GM19328 (cell line): ENCODE measurements around the gene TCERG1L.

Source experiments
- ATAC-seq: cut with Tn5 transposase; IDR thresholded peaks from one replicate; pipeline ENCODE4 v1.9.1; 2021; ENCODE audit warnings: mild to moderate bottlenecking, moderate library complexity; ENCODE audit not compliant: unreplicated experiment

TCERG1L gene

DNA sequence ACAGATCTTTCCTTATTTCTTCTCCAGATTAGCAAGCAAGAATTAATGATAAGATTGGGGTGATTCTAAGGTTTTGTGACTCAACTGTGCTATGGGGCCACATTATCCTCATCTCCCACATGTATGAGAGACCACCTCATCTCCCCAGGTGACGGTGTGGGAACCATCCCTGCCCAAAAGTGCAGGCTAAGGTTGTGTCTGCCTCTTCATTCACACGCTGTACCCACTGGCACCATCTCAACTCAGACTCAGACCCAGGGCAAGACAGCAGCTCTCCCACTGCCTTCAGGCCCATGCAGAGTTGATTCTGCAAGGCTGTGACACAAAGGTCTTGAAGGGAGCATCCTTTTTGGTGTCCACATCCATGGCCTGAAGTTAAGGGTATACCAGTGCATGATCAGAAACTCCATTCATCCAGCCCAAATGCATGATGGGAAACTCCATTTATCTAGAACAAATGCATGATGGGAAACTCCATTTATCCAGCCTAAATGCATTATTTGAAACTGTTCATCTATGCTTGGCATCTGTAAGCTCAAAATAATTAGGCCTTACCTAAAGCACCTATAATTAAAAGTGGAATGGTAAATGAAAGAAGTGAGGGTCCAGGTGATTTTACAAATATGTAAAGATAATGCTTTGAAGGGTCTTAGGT is 99.4 kb downstream of the TCERG1L start:
- ATAC-seq = no peak

DNA sequence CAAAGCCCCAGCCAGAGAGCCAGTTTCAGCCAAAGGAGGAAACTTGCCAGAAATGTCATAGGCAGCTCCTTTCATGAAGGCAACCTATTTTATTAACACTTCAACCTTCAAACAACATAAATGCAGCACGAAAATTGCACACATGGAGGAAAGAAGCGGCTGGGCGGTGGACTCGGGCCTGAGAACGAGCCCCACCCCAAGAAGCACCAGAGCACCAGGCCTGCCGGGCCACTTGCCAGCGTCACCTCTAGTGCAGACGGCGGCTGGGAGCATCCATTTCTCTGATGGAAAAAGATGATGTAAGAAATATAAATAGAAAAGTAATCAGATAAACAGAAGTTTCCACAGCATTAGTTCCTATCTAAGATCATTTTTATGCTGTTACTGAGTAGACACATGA is 100.0 kb downstream of the TCERG1L start:
- ATAC-seq = no peak

DNA sequence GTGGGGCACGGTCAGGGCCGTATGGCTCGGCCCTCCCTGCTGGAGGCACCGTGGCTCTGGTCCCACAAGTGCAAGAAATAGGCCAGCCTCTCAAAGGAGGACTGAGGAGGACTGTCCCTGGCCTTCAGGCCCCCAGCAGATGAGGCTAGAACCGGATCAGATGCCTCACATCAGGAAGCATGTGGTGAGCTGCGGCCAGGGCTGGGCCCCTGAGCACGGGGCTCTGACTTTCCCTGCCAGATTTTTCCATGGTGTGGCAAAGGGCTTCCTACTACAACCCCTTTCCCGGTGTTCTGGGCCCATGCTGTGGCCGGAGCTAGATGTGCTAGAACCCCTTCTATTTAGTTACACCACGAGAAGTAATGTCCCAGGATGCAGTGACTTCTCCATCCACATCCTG is 100.4 kb downstream of the TCERG1L start:
- no peak for ATAC-seq

DNA sequence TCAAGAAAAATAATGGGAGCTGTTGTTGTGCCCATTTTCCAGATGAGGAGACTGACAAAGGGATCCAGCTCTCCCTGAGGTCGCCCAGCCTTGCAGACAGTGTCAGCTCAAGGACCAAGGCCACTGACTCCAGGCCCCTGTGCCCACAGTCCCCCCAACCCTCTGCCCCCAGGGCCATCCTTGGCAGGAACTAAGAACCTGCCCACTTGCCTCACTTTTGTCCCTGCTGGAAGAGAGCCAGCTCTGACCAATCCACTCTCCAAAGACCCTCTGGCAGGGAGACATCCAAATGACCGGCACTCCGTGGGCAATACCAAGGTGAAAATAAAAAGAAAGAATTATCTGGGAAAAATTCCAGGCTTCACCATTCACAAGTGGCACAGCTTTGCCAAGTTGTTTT is 101.3 kb downstream of the TCERG1L start:
- ATAC-seq = no peak

DNA sequence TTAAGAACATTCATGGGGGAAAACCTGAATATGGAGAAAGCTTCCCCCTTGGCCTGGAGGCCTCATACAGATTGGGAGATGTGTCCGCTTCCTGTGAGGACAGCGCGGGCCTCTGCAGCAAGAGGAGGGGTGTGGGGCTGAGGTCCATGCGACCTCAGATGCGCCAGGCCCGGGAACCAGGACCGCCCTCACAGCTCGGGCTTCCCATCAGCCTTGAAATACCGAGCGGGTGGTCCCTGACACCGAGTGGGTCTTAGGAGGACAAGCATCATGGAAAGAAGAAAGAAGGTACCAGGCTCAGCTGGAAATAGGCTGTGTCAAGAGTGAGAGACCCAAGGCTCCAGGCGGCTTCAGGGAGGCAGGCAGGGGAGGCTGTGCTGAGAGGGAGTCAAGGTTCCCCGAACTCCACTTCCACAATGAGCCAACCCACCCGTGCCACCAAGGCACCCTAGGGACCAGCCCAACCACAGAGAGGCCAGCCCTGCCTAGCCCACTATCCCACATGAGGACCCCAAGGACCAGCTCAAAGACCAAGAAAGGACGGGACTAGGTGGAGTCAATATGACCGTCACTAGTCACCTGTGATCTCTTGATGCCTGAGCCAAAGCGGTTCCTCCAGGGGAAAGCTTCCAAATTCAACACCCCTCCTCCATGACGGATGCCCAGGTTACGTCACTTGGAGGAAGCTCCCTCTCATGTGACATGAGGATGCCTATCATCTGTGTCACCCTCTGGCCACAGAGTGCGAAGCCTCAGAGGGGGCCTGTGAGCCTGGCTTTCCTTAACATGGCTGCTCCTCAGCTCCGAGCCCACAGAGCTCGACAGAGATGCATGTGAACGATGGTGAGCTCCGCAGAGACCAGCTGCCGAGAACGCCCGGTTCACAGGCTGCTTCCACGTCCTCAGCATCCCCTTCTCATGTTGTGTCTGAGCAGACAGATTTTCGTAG is 103.7 kb downstream of the TCERG1L start:
- no peak for ATAC-seq

DNA sequence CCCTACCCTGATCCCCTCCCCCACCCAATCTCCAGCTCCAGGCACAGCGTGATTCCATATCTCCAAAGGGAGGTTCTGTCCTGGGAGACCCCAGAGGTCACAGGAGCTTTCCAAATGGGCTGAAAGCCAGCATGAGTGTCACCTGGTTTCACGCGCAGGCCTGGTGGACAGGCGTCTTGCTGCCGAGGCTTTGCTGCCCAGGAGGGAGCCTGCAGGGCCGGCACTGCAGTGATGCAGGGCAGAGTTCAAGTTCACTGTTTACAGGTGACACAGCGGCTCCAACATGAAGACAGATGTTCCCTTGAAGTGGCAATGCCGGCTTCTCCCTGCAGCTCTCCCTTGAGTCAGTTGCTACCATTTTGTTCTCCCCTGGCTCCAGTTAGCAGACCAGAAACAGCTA is 104.3 kb downstream of the TCERG1L start:
- ATAC-seq = no peak

DNA sequence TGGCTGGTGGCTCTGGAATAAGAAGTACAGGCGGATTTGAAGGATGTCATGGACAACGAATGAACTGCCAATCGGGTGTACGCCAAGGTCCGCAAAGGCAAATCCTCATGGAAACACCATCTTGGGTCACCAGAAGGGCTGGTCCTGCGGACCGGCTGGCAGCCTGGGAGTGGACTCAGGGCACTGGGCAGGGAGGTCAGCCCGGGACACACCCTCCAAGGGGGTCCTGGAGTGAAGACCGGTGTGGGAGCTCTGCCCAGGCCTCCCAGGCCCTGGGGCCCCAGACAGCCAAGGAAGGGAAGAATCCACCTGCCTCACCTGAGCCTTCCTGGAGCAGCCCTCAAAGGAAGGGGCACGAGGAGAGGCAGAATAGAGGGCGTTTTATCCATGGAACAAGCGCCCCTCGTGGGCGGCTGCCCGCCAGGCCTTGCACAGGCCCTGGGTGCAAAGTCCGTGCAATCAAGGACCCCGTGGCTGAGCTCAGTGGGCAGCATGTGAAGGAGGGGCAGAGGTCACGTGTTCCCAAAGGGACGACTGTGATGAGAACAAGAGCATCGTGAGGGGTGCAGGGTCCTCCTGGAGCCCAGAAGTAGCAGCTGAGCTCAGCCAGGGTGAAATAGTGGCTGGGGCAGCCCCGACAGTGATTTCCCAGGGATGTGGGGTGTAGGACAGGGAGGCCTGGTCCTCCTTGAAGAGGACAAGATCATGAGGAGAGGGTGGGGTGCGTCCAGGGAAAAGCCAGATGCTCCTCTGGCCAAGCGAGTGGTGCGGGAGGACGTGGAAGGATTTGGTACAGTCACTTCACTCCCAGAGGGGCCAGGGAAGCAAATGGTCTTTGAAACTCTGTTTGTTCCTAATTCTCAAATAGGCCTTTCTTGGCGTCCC is 105.2 kb downstream of the TCERG1L start:
- no peak for ATAC-seq

DNA sequence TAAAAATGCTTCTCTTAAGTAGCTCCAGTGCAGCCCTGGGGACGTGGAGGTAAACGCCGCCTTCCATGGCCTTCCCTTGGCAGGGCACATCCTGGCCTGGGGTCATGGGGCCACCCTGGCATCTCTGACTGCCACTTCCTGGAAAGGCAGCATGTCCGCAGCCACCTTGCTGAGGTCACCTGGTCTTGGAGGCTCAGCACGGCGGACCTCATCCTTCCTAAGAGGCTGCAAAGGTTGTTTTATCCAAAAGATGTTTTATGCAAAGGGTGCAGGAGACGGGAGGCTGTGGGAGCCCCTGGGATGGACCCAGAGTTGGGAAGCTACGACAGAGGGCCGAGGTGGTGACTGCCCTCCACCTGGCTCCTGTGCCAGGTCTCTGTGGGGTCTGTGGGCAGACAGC is 106.0 kb downstream of the TCERG1L start:
- no peak for ATAC-seq

DNA sequence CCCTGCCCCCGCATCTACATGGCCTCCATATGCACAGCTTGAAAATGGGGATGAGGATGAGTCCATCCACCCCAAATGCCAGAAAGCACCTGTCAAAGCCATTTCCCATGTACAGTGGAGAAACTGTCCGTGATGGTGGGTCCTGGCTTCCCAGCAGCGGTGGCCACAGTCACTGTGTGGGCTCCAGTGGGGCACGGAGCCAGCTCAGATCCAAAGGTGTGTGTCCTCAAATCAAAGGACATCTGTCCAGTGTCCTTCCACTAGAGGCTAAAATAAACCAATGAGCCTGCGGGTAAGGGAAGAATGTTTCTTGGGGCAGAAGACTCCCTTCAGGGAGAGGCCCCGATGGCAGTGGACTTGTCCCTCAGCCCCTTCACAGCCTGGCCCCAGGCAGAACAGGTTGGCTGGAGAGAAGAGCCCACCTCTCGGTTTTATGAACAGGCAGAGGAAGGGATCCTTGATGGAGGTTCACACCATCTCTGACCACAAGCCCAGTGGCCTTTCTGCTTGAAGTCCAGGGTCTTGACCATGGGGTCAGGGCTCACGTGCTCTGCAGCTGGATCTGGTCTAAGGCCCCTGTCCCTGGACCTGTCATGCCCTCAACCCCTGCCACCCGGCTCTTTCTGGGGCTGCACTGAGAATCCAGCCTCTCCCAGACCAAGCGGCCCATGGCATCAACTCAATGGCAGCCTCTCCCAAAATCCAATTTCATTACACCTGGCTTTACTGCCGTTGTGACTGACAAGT is 106.9 kb downstream of the TCERG1L start:
- no peak for ATAC-seq

DNA sequence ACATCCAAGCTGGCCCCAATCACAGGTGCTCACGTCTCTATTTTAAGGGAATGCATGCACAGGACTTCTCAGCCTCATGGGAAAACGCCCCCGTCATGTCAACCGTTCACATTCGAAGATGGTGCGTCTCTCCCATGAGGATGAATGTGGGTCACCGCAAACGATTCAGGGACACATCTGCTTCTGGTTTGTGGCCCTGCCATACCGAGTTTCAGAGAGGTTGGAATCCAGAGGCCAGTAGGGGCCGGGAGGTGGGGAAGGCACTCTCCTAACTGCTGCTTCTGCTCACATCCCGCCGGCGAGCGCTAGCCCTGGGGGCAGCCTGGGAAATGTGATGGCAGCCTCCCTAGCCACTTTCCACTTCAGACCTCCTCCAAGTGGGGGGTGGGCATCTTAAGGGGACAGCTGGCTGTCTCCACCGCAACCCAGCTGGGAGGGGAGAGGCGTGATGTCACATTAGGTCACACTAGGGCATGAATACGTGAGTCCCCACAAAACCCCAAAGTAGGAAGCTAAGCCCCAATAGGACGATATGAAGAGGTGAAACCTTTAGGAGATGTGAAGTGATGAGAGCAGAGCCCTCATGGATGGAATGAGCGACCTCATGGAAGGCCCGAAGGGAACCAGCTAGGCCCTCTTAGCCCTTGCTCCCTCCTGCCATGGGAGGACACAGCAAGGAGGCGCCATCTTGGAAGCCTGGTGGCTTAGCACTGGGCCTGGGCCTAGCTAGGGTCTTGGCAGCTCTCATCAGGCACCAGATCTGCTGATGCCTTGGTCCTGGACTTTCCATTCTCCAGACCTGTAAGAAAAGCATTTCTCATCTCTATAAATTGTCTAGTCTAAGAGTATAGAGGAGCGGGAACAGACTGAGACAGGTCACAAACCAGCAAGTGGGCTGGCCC is 107.8 kb downstream of the TCERG1L start:
- no peak for ATAC-seq

DNA sequence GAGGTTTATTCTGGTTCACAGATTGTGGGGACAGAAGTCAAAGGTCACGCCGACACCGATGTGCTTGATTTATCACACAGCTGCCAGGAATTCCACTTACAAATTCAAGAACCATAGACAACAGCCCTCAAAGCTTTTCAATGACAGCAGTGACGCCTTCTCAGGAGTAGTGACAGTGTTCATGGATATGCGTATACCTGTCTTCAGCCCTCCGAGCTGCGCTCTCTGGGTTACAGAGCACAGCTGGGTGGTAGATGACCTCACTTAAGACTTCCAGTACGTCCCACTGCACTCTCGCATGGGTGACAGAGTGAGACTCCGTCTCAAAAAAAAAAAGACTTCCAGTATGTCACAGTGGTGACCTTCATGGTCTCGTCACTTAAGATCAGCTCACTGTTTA is 108.5 kb downstream of the TCERG1L start:
- no peak for ATAC-seq

DNA sequence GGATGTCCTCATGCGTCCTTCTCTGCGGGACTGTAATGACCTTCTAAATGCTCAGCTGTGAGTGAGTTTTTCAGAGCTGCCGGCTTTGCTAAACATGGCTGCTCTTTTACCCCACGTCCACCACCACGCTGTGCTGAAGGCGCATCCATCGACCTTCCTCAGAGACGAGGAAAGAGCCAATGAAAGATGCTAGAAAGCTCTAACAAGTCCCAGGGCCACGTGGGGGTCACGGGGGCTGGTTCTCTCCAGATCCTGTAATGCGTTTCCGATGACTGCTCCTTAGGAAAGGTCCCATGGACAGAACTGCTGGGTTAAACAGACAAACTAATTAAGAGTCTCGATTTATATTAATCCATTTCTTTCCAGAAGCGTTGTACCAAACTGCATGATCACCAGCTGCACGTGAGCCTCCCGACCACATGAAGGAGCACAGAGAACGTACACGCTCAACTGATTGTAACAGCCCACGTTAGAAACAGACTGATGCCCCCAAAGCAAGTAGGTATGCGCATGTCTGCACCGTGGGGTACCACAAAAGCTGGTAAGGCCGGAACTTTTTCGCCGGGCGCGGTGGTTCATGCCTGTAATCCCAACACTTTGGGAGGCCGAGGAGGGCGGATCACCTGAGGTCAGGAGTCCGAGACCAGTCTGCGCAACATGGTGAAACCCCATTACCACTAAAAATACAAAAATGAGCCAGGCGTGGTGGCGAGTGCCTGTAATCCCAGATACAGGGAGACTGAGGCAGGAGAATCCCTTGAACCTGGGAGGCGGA is 109.6 kb downstream of the TCERG1L start:
- no peak for ATAC-seq

DNA sequence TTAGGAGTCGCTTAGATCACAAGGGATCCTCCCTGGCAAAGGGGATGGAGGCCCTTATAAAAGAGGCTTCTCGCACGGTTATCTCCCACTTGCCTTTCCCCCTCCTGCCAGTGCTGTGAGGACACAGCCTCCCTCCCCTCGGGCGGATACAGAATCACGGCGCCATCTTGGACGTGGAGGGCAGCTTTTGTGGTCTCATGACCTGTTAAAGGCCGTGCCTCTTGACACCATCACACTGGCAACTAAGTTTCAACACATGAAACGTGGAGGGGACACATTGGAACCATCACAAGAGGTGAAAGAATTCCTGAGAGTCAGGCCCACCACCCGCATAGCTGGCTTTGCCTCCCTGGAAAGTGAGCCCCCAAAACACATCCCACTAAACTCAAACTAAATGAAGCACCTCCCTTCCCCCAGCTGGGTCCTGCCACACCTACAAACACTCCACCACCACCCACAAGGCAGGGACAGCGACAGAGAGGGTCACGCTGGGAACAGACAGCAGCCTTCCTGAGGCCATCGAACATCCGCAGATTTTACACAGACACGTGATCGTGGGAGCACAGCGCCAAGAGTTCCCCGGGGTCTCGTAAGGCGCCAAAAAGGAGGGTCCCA is 110.6 kb downstream of the TCERG1L start:
- no peak for ATAC-seq

DNA sequence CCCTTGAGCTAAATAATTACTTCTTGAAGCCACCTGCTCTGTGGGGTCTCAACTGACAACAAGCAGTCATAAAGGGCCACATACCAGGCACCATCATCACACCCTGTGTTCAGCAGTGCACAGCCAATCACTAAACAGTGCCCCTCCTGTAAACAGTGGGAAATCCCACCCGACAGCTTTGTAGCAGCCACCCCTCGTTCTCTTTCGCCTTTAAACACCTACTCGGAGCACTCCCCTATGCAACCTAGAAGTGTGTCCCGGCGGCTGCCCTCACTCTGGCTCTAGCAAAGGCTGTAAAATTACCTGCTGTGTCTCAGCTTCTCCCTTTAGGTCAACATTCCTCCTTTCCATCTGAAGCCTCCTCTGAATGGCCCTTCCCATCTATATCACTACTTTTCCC is 111.9 kb downstream of the TCERG1L start:
- ATAC-seq = no peak

DNA sequence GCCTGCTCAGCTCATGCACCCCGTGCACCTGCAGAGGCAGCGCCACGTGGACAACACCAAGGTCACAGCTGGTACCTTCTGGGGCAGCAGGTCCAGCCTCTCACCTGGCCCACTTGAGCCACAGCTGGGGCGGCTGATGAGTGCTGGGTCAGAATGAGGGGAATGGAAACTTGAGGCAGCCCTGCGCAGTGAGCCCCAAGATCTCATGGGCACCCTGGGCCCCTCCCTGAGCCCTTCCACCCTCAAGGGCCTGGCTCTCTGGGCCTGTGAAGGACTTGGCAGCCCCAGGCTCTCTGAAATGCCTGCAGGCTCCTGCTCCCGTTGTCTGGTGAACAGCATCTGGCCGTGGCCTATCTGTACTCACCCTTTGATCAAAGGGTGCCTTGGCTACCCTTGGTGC is 112.7 kb downstream of the TCERG1L start:
- ATAC-seq = no peak

DNA sequence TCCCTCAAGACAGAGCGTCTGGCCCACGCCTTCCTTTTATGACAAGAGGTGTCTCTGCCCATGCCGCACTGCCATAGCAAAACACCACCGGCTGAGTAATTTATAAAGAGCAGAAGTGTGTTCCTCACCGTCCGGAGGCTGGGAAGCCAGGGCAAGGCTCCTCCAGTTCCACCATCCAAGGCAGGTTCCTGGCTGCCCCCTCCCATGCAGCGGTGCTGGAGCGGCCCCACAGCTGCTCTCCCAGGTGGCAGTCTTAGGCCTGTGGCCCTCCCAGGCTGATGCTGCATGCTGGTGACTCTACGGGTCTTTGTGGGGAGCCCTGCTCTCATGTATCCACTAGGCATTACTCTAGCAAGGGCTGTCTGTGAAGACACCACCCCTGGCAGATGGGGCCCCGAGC is 113.1 kb downstream of the TCERG1L start:
- no peak for ATAC-seq

DNA sequence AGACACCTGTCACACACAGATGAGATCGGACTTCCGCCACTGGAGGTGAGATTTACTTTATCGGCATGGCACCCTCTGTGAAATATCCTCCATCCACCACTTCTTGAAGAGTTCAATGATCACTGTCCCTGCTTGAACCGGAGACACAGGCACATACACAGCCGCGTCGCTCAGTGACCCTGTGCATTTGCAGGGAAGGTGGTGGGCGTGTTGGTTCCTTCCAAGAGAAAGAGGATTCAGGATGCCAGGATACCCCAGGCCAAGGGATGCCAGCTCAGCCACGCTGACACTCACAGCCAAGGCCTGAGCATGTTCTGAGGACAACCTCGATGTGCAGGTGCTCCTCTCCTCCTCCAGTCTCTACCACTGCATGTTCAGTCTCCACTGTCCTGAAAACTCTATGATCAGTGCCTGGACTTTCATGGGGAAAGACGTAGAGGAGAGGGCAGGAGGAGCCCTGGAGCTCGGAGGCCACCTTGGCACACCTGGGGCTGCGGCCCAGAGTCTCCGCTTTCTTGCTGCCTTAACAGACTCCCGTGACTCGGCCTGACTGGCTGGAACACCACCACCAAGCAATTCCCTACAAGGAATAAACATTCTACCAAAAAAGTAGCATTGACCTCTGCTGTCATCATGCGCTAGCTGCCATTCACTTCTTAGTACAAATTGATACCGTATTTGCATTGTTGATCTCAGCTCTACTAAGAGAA is 115.2 kb downstream of the TCERG1L start:
- ATAC-seq = no peak
